Stimulated activated naive CD8-positive, alpha-beta T cell treated with anti-CD3 and anti-CD28 coated beads, Interleukin-15, amount 100 ng/mL, for 72 hours (primary cell): Measurements from ENCODE around the gene DIPK1B.
A peak's percentile ranks its signal among the peaks of the same experiment; 100 is the strongest.

Experiments used
- ATAC-seq: fragments of 150-1000 bp; cut with Tn5 transposase; 2 replicates; pipeline ENCODE4 v1.10.0; 2021; ENCODE audit warnings: mild to moderate bottlenecking, moderate library complexity
- DNase-seq, 2 donors: peaks; one replicate each; pipeline ENCODE4 v3.0.0; 2021 to 2022
- H3K27ac Mint-ChIP-seq, 2 donors: one replicate each; pipeline ENCODE4 v1.8.0; 2022; ENCODE audit warnings: mild to moderate bottlenecking in 2 of 2, mixed read lengths in 2 of 2, moderate library complexity in 2 of 2
- H3K27me3 Mint-ChIP-seq: one replicate; pipeline ENCODE4 v1.8.0; 2022; ENCODE audit warnings: mixed read lengths
- H3K4me1 Mint-ChIP-seq: one replicate; pipeline ENCODE4 v1.8.0; 2022; ENCODE audit warnings: mild to moderate bottlenecking, mixed read lengths
- H3K4me3 Mint-ChIP-seq, 2 donors: one replicate each; pipeline ENCODE4 v1.8.0; 2022; ENCODE audit warnings: mild to moderate bottlenecking in 2 of 2, mixed read lengths in 2 of 2, moderate library complexity in 1 of 2
- H3K9me3 Mint-ChIP-seq, 2 donors: one replicate each; pipeline ENCODE4 v1.8.0; 2022; ENCODE audit warnings: mixed read lengths in 2 of 2

The DIPK1B gene

DNA sequence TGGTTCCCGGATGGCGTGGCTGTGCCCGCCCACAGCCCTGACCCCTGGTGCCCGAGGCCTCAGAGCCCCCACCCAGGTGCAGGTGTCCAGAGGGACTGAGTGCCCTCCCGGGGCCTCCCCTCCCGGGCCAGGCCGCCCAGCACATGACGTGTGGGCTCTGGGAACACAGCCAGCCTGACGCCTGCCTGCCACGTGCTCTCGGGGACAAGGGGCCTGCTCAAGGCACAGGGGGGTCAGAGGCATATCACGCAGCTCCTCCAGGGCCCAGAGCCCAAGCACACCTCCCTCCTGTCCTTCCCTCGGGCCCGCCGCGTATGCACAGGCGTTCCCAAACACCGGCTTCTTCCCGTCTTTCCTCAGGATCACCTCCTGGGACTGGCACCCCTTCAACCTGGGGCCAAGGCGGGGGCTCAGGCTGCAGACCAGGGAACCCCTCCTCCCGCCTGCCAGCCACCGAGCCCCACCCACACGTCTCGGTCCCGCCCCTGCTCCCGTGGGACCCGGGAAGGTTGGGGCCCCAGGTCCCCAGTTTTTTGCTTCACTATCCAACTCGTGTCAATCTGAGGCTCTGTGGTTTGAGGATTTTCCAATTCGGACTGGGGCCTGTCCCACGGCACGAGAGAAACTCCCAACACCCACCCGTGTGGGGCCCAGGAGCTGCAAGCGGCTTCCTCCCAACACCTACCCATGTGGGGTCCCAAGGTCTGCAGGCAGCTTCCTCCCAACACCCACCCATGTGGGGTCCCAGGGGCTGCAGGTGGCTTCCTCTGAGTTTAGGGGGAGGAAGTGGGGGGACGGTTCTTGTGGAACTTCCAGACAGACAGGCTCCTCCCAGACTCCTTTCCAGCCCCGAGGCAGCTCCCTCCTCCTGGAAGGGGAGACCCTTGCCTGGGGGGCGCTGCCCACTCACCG lies 28.9 kb downstream of the DIPK1B start:
- peak; percentile 28 for ATAC-seq
- Mint-ChIP-seq H3K4me1 (peaks cover 42% of the 10 kb centered on the region), H3K27me3 (peaks cover 15% of the 10 kb centered on the region), H3K27ac (peak overlapping the region; percentile 72 to 92), H3K4me3 (peak overlapping the region; percentile 71 to 80), H3K9me3 (no peaks in the 10 kb centered on the region)
- DNase-seq = no peak

DNA sequence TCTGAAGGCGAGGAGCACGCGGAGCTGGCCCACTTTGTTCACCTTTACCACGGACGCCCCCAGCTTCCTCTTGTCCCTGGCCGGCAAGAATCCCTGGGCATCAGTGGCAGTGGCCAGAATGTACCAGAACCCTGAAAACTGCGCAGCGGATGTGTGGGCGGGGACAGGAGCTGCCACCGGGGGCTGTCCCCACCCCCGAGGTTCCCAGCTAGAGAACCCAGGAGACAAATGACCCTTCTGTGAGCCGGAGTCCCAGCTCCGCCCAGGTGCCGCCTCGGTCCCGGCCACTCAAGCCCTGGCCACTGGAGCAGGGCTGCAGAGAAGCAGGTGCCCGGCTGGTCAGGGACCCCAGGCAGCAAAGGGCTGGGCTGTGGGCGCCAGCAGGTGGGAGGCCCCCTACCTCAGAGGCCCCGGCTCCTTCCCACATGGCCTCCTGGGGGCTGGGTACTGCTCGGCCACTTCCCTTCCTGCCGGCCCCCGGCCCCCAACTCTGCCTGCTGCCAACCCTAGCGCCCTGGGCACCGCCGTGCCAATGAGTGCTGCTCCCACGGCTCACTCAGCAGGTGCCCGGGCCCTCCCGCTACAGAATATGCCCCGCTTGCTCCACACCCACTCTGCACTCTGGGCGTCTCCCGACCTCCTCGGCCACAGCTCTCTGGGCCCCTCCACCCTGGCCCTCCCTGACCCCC lies 29.7 kb downstream of the DIPK1B start:
- H3K27me3 Mint-ChIP-seq = peaks cover 18% of the 10 kb centered on the region

GRCh38 chr9:136742591-136743391 lies 30.4 kb downstream of the DIPK1B start, which contains the start of gene LCN10:
Gene LCN10, minus strand, starts transcription at chr9:136742940. Its CDS starts 37 bp downstream, at chr9:136742903.
- peak within 1 kb of the TSS in 1 of 2 donors; percentile 27 for H3K27ac Mint-ChIP-seq
- H3K9me3 Mint-ChIP-seq = no peaks in the 10 kb centered on the region
- H3K27me3 Mint-ChIP-seq = peaks cover 26% of the 10 kb centered on the region
- H3K4me3 Mint-ChIP-seq = peak within 1 kb of the TSS; percentile 71 to 80
- no peak for DNase-seq
- ATAC-seq = no peak
- peaks cover 42% of the 10 kb centered on the region for H3K4me1 Mint-ChIP-seq

More for the DNA sequence above, 29.7 kb downstream of the DIPK1B start:
- Mint-ChIP-seq H3K4me1 (peaks cover 42% of the 10 kb centered on the region), H3K9me3 (no peaks in the 10 kb centered on the region), H3K27ac (peak overlapping the region in 1 of 2 donors; percentile 19), H3K4me3 (peak overlapping the region; percentile 71 to 80)
- DNase-seq (peak in 1 of 2 donors; percentile 57), ATAC-seq (peak; percentile 62)

DNA sequence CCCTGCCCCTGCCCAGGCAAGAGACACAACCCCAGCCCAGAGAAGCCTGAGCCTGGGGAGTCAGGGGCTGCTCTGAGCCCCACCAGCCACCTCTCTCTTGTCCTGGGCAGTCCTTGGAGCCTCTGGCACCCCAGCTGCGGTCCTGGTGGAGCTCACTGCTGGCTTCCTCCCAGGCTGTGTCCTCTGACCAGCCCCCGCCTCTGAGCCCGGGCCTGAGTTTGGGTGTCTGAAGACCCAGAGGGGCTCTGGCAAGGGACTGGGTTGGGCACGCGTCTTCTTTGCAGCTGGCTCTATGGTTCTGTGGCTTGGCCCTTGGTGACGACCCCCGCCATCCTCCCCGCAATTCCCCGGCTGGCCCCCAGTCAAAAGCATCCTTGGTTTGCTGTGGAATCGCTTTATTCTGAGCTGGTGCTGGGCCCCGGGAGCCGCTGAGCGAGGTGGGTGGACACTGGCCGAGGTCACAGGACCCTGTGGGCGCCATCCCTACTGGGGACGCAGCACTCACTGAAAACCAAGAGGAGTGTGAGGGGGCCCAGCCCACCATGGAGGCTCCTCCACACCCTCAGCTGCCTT lies 31.4 kb downstream of the DIPK1B start:
- no peak overlapping the region for H3K4me3 Mint-ChIP-seq
- DNase-seq = no peak
- H3K4me1 Mint-ChIP-seq = peaks cover 39% of the 10 kb centered on the region
- H3K27me3 Mint-ChIP-seq = peaks cover 35% of the 10 kb centered on the region
- no peak overlapping the region for H3K27ac Mint-ChIP-seq
- ATAC-seq = no peak
- no peaks in the 10 kb centered on the region for H3K9me3 Mint-ChIP-seq

DNA sequence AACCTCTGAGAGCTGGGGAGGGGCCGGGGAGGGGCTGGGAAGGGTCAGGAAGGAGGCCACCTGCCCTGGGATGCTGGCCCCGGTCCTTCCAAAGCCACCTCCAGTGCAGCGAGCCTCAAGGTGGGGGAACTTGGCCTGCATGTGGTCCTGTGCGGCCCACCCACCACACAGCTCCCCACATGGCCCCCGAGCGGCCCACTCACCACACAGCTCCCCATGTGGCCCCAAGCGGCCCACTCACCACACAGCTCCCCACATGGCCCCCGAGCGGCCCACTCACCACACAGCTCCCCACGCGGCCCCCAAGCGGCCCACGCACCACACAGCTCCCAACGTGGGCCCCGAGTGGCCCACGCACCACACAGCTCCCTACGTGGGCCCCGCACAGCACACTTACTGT lies 32.4 kb downstream of the DIPK1B start:
- Mint-ChIP-seq H3K4me1 (peaks cover 38% of the 10 kb centered on the region), H3K27ac (no peak overlapping the region), H3K4me3 (no peak overlapping the region), H3K27me3 (peaks cover 45% of the 10 kb centered on the region), H3K9me3 (no peaks in the 10 kb centered on the region)
- ATAC-seq (no peak), DNase-seq (no peak)

GRCh38 chr9:136745389-136746154 lies 33.2 kb downstream of the DIPK1B start:
- peaks cover 41% of the 10 kb centered on the region for H3K4me1 Mint-ChIP-seq
- ATAC-seq = no peak
- no peak overlapping the region for H3K27ac Mint-ChIP-seq

GRCh38 chr9:136746155-136746490 lies 33.8 kb downstream of the DIPK1B start:
- DNase-seq = no peak
- H3K4me1 Mint-ChIP-seq = peaks cover 40% of the 10 kb centered on the region
- no peak for ATAC-seq
- no peak overlapping the region for H3K27ac Mint-ChIP-seq
- H3K27me3 Mint-ChIP-seq = peaks cover 59% of the 10 kb centered on the region
- no peak overlapping the region for H3K4me3 Mint-ChIP-seq
- H3K9me3 Mint-ChIP-seq = peaks cover 5 to 7% of the 10 kb centered on the region in 2 donors

More at GRCh38 chr9:136745389-136746154, 33.2 kb downstream of the DIPK1B start:
- Mint-ChIP-seq H3K9me3 (peaks cover 1 to 2% of the 10 kb centered on the region in 2 donors), H3K4me3 (no peak overlapping the region), H3K27me3 (peaks cover 53% of the 10 kb centered on the region)
- no peak for DNase-seq

DNA sequence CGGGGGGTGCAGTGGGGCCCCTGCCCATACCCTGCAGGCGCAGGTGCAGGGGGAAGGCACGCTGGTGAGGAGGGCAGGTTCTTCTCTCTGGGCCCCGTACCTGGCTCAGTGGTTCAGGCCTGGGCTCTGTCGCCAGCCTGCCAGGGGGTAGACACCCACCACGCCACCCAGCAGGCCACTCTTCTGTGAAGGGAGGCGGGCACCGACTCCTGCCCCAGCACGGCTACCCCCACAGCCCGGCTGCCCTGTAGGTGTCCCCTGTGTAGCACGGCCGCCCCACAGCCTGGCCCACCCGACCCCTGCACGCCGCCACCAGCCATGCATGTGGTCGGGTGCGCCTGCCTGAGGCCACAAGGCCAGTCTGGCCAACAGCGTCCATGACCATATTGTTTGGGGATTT lies 34.2 kb downstream of the DIPK1B start:
- no peak for DNase-seq
- Mint-ChIP-seq H3K27me3 (peaks cover 59% of the 10 kb centered on the region), H3K9me3 (peaks cover 7 to 12% of the 10 kb centered on the region in 2 donors), H3K4me3 (no peak overlapping the region), H3K4me1 (peaks cover 35% of the 10 kb centered on the region), H3K27ac (no peak overlapping the region)
- no peak for ATAC-seq

DNA sequence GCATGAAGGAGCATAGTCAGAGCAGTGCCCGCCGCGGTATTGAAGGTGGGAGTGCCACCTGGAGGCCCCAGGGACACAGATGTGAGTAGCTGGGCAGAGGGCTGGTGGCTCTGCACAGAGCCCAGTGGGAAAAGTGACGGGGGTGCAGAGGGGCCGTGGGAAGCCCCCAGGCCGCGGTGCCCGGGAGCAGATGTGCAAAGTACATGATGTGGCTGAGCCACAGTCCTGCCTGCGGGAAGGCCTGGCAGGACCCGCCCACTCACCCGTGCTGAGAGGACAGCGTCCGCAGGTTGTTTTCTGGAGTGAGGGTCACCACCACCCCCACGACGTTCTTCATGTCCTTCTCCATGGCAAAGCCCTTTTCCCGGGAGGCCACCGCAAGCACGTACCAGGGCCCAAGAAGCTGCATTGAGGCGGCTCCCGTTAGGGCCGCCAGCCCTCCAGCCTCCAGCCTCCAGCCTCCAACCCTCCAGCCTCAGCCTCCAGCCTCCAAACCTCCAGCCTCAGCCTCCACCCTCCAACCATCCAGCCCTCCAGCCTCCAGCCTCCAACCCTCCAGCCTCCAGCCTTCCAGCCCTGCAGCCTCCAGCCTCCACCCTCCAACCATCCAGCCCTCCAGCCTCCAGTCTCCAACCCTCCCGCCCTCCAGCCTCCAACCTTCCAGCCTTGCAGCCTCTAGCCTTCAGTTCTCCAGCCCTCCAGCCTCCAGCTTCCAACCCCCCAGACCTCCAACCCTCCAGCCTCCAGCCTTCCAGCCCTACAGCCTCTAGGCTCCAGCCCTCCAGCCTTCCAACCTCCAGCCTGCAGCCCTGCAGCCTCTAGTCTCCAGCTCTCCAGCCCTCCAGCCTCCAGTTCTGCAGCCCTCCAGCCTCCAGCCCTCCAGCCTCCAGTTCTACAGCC lies 35.0 kb downstream of the DIPK1B start:
- ATAC-seq (no peak), DNase-seq (no peak)
- Mint-ChIP-seq H3K27ac (no peak overlapping the region), H3K27me3 (peaks cover 67% of the 10 kb centered on the region), H3K4me1 (peaks cover 27% of the 10 kb centered on the region), H3K4me3 (no peak overlapping the region), H3K9me3 (peaks cover 15 to 20% of the 10 kb centered on the region in 2 donors)

GRCh38 chr9:136748201-136748600 lies 35.8 kb downstream of the DIPK1B start, which contains the start of gene LCN6:
Gene LCN6, minus strand, starts transcription at chr9:136748525. Its CDS starts 42 bp downstream, at chr9:136748483.
- H3K9me3 Mint-ChIP-seq = peaks cover 20 to 26% of the 10 kb centered on the region in 2 donors
- no peak within 1 kb of the TSS for H3K4me3 Mint-ChIP-seq
- H3K4me1 Mint-ChIP-seq = peaks cover 23% of the 10 kb centered on the region
- peak within 1 kb of the TSS in 1 of 2 donors; percentile 34 for H3K27ac Mint-ChIP-seq
- H3K27me3 Mint-ChIP-seq = peaks cover 63% of the 10 kb centered on the region
- ATAC-seq = no peak
- no peak for DNase-seq

- H3K27me3 Mint-ChIP-seq = peaks cover 55% of the 10 kb centered on the region
- peaks cover 20 to 26% of the 10 kb centered on the region in 2 donors for H3K9me3 Mint-ChIP-seq
- peak overlapping the region in 1 of 2 donors; percentile 34 for H3K27ac Mint-ChIP-seq
- no peak for ATAC-seq
- H3K4me3 Mint-ChIP-seq = no peak overlapping the region
- no peak for DNase-seq
- peaks cover 23% of the 10 kb centered on the region for H3K4me1 Mint-ChIP-seq
These were observed 36.6 kb downstream of the DIPK1B start for GRCh38 chr9:136748666-136749611.

DNA sequence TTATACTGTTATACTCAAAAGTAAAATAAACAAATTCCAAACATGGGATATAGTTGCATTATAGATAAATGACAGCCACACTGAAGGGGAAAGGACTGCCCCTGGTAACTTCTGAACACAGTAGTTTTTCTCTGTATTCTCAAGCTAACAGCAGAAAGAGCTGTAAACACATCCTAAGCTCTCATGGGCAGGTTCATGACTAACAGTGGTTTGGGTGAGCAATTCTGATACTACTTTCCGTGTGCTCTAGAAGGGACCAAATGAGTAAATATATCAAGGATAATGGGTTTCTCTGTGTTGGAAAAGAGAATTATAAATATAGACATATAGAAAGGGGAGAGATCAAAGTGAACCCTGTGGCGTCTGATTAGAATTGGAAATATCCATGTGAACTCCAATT lies 38.2 kb downstream of the DIPK1B start:
- ATAC-seq (peak; percentile 91), DNase-seq (no peak)
- H3K9me3 Mint-ChIP-seq = peaks cover 23 to 30% of the 10 kb centered on the region in 2 donors
- H3K27ac Mint-ChIP-seq = no peak overlapping the region
- no peak overlapping the region for H3K4me3 Mint-ChIP-seq
- H3K4me1 Mint-ChIP-seq = peaks cover 19% of the 10 kb centered on the region
- peaks cover 57% of the 10 kb centered on the region for H3K27me3 Mint-ChIP-seq

- no peak for ATAC-seq
- Mint-ChIP-seq H3K27me3 (peaks cover 64% of the 10 kb centered on the region), H3K27ac (no peak overlapping the region), H3K4me1 (peaks cover 19% of the 10 kb centered on the region), H3K9me3 (peaks cover 25 to 37% of the 10 kb centered on the region in 2 donors), H3K4me3 (no peak overlapping the region)
- DNase-seq = no peak
These were observed 38.9 kb downstream of the DIPK1B start for GRCh38 chr9:136751244-136751643.
